Measurements from ENCODE around the gene LRRC27. TPM values are rescaled to one million over a fixed set of nuclear protein-coding genes. Genes with fewer than 3 reads are reported as not detected.
"Not testable (repeated sequence)": the region's sequence is repeated elsewhere in the genome, so short reads cannot be mapped to it uniquely, and the experiment has no call there.

Gene LRRC27
- total RNA-seq, 1 donor from 2014 or later, result 3.8 TPM

- intact Hi-C loops (cut with micrococcal nuclease), result no loop called here
- H3K27me3 ChIP-seq (ENCODE audit: low read depth), result peaks cover 4% of the 10 kb centered on the region
- H3K27ac ChIP-seq (replicated peaks), result no peak overlapping the region
- no peaks in the 10 kb centered on the region for H3K36me3 ChIP-seq
- DNase-seq, result no peak
- H3K4me3 ChIP-seq, result no peak overlapping the region
- TF ChIP-seq CTCF (IDR thresholded peaks at IDR 0.05; ENCODE audit: borderline replicate concordance), result no peak
- no peaks in the 10 kb centered on the region for H3K4me1 ChIP-seq
- peaks cover 5% of the 10 kb centered on the region for H3K9me3 ChIP-seq (replicated peaks)
Measured at GRCh38 chr10:132377326-132377725, 45.3 kb downstream of the LRRC27 start.

GRCh38 chr10:132379026-132379425, 47.0 kb downstream of the LRRC27 start:
- DNase-seq; H3K4me3 ChIP-seq; H3K9me3 ChIP-seq (replicated peaks); intact Hi-C loops (cut with micrococcal nuclease); H3K36me3 ChIP-seq; H3K27me3 ChIP-seq (ENCODE audit: low read depth); H3K4me1 ChIP-seq; H3K27ac ChIP-seq (replicated peaks): not testable (repeated sequence)

- H3K4me3 ChIP-seq; H3K9me3 ChIP-seq (replicated peaks); H3K4me1 ChIP-seq; H3K36me3 ChIP-seq; intact Hi-C loops (cut with micrococcal nuclease); H3K27ac ChIP-seq (replicated peaks); H3K27me3 ChIP-seq (ENCODE audit: low read depth); DNase-seq: not testable (repeated sequence)
Measured at GRCh38 chr10:132380986-132381385, 49.0 kb downstream of the LRRC27 start.

- no peaks in the 10 kb centered on the region for H3K36me3 ChIP-seq
- intact Hi-C loops (cut with micrococcal nuclease), result no loop called here
- H3K27me3 ChIP-seq (ENCODE audit: low read depth), result no peaks in the 10 kb centered on the region
- H3K4me3 ChIP-seq, result no peak overlapping the region
- peaks cover 5% of the 10 kb centered on the region for H3K9me3 ChIP-seq (replicated peaks)
- no peaks in the 10 kb centered on the region for H3K4me1 ChIP-seq
- H3K27ac ChIP-seq (replicated peaks), result no peak overlapping the region
- no peak for DNase-seq
- no peak for TF ChIP-seq CTCF (IDR thresholded peaks at IDR 0.05; ENCODE audit: borderline replicate concordance)
Measured at GRCh38 chr10:132381741-132382140, 49.7 kb downstream of the LRRC27 start.

- Histone ChIP-seq H3K36me3 (no peaks in the 10 kb centered on the region), H3K27ac (replicated peaks) (no peak overlapping the region), H3K9me3 (replicated peaks) (peaks cover 5% of the 10 kb centered on the region), H3K27me3 (ENCODE audit: low read depth) (no peaks in the 10 kb centered on the region), H3K4me3 (no peak overlapping the region), H3K4me1 (no peaks in the 10 kb centered on the region)
- intact Hi-C loops (cut with micrococcal nuclease), result no loop called here
- no peak for TF ChIP-seq CTCF (IDR thresholded peaks at IDR 0.05; ENCODE audit: borderline replicate concordance)
- no peak for DNase-seq
Measured at GRCh38 chr10:132382231-132382922, 50.4 kb downstream of the LRRC27 start.

- Histone ChIP-seq H3K27me3 (ENCODE audit: low read depth) (no peaks in the 10 kb centered on the region), H3K4me1 (peaks cover 5% of the 10 kb centered on the region), H3K9me3 (replicated peaks) (peaks cover 5% of the 10 kb centered on the region), H3K27ac (replicated peaks) (no peak overlapping the region), H3K36me3 (no peaks in the 10 kb centered on the region), H3K4me3 (no peak overlapping the region)
- intact Hi-C loops (cut with micrococcal nuclease), result no loop called here
- DNase-seq, result no peak
- TF ChIP-seq CTCF (IDR thresholded peaks at IDR 0.05; ENCODE audit: borderline replicate concordance), result no peak
Measured at GRCh38 chr10:132383101-132383500, 51.1 kb downstream of the LRRC27 start.
